GM18867 (cell line): Measurements from ENCODE around the gene CLCF1.

ENCODE experiments used
- ATAC-seq: cut with Tn5 transposase; IDR thresholded peaks from one replicate; pipeline ENCODE4 v1.9.1; 2021; ENCODE audit warnings: mild to moderate bottlenecking, moderate library complexity; ENCODE audit not compliant: unreplicated experiment

The CLCF1 gene

DNA sequence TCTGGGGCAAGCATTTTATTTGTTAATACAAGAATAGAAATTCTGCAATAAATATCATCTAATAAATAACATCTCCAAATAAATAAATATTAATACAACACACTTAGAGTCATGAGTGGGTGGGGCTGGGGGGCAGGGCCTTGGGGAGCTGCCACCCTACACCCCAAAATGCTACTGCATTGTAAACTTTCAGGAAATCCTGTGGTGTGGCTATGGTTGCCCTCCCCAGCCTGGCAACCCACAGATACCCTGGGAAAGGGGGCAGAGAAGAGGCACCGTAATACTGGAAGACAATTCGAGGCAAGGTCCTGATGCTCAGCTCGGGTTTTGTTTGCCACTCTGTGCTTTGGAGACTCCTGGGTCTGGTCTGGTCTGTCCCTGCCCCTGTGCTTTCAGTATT, 9.2 kb downstream of the CLCF1 start:
- no peak for ATAC-seq

DNA sequence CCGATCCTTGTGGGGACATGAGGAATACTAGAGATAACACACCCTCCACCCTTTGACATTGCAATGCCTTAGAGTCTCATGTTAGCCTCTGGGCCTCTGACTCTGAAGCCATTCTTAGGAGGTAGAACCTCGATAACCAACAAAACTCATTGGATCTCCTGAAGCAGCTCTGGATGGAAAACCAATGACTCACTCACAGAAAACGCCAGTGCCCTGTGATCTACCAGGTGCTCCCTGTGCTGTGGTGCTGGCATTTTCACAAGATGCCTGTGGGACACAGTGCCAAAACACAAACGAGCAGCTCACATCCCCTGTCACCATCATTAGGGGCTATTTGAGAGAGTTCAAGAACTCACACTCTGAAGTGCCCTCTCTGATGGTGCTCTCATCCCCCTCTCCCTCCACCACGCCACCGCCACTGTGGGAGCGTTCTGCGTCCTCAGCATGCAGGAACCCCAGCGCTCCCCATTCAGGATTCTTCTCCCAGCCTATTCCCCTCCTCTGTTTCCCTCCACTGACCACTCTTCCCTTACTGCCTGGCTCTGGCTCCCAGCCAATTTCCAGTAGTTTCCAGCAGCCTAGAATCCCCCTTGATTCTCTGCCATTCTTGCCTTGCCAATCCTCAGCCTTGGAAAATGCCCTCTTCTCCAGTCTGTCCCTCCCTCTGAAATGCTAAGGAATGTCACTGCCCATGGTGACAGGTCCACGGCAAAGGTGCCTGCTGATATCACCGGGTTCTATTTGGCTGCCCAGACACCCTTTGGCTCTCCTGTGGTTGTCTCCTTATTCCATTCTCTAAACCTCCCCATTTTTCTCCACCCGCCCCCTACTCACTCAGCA, 15.3 kb downstream of the CLCF1 start:
- ATAC-seq, result no peak

DNA sequence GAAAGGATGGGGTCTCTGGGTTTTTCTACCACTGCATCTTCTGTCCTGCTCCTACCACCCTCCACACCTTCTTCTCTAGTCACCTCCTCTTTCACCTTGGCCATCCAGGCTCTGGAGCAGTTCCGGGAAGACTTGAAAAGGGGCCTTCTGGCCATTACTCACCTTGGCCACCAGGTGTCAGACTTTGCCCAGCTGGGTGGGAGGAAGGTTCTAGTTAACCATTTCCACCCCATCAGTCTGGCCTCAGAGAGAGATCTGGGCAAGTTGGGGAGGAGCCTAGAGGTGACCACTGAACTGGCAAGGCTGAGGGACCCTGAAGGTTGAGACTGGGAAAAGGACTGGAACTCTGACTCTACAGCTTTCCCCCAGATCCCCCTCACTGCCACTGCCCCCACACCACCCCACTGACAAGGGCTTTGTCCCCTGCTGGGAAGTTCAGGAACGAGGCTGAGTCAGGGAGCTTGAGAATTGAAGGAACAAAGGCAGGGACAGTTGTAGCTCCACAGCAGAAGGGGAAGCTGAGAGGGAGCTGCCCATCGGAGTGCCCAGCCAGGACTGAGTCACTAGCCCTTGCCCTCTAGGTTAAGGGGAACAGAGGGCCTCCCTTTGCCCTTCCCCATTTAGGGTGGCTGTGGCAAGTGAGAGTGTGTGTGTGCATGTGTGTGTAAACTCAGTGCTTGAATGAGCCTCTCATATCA, 16.4 kb downstream of the CLCF1 start:
- ATAC-seq, result no peak

DNA sequence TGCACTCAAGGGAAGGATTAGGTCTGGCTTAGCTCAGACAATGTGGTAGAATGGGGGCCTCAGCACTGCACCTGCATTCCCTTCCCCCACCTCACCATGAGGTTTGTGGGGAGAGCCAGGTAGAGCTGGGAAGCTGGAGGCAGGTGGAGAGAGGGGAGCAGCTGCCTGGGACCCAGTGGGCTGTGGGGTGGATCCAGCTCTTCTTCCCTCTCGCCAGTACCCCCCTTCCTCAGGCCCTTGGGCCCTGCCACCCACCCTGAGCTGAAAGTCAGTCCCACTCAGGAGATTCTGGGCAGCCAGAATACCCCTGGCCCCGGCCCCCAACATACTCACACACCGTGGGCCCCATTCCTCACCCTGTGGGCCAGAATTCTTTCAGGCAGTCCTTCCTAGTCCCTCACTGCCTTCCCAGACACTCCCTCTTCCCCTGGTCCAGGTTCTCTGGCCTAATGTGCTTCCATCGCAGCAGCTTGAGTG, 17.0 kb downstream of the CLCF1 start:
- ATAC-seq, result no peak

DNA sequence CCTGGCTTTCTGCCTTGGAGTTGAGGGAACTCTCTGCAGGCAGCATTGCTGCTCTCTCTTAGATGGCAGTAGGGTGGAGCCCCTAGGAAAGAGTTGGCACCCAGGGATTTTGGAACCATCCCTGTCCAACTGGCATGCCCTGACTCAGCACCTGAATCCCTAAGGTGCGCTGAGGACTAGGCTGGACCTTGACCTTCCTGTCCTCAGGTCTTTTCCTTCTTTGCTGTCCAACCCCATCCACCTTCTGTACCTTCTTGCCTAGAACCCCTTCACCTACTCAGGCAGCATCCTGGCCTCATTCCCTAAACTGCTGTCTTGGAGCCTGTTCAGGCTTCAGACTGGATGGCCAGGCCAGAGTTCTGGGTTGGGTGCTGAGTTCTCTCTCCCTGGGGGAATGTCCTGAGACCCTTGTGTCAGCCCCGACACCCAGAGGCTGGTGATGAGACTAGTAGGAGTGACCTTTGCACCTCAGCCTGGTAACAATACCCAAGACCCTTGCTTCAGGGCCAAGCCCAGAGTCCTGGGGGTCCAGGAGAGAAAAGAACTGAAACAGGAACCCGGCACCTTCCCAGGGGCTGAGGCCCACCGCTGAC, 17.5 kb downstream of the CLCF1 start:
- ATAC-seq, result no peak

DNA sequence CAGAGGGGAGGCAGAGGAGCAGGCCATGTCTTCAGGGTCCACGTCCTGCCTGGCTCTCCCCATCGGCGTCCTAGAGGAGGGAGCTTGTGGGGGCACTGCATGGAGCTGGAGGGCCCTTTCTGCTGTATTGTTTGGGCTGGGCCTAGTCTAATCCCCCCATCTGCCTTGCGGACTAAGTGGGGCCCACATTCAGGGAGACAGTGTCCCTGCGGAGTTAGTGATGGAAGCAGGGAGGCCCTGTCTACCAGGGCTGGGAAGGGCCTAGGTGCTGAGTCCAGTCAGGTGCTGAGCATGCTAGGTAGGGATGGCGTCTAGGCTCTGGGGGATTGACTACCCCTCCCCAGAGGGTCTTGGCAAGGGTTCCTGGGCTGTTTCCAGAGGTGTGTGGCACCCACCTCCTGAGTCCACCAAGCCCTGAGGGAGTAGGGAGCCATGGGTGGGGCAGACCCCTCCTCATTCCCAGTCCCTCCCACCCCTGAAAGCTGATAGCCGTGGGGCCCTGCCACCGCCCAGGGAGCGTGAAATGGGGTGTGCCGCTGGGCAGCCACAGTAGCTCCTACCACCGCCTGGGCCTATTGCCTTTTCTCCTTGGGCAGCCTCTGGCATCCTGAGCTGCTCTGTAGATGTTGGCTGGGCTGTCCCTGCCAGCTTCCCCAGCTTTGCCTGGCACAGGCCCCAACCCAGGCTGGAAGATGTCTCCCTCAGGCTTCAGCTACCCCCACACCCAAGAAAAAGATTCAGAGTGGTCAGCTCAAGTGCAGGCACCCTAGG, 18.2 kb downstream of the CLCF1 start:
- ATAC-seq, result no peak

DNA sequence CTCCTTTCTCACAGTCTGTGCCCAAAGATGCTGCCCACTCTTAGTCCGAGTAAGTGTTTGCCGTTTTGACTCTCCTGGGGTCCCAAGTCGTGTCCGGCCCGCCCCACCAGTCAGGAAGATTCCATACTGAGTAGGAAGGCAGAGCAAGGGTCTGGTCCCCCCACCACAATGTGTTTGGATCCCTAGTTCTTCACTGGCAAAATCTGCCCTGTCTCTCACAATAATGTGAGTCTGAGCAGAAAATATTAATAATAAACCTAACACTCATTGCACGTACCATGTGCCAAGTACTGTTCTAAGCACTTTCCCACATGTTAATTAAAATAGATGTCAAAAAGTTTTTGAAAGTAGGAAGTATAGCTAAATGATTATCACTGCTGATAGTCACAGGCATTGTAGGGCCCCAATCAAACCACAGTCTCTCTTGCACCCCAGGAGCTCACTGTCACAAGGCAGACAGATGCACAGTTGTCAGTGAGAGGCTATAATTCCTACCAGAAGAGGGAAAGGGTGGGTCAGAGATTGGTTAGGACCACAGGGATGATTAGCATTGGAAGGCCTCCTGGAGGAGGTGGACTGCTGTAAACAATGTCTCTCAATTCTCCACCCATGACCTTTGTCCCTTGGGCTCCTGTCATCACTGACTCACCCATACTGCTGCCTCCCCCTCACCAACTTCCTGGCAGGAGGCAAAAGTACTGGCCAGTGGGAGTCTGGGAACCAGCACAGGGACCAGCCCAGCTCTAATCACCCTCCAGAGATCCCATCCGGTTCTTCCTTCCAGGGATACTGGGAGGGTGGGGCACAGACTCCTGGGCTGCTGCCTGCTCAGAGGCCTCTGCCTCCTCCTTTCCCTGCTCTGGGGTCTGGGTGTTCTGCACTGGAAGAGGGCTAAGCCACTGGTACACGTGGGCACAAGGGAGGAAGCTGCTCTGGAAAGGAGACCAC, 19.0 kb downstream of the CLCF1 start:
- peak; percentile 1 for ATAC-seq

DNA sequence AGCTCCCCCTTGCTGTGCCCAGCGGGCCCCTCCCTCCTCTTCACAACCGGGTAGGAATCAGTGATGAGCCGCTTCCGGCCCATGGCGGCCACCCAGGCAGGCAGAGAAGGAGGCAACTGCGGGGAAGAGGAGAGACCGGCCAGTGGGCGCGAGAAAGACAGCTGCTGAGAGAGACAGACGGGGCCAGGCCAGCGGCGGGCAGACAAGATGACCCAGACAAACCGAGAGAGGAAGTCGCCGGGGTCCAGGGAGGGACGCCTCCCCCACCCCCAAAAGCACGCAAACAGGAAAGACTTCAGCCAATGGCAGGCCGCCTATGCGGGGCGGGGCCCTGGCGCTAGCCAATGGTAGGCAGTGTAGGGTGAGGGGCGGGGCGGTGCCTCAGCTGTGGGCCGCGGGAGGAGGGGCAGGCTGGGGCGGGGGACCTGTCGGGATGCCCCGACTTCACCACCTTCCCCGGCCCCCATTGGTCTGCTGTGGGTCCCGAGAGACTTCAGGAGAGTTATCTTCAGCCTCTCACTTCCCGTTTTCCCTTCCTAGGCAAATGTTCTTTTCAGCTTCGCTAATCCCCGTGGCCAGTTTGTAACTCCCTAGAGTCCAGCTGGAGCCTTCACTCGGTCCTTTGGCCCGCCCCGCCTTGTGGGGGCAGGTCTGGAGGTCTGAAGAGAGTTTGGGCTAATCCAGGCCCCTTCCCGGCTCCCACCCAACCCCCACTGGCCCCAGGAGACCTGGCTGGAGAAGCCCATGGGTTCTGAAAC, 19.9 kb downstream of the CLCF1 start, which contains the start of gene POLD4:
Gene POLD4, minus strand, starts transcription at position 230 of the 758 bp plus-strand sequence. Its CDS starts 147 bp downstream, at position 83.
- peak; percentile 70 for ATAC-seq

DNA sequence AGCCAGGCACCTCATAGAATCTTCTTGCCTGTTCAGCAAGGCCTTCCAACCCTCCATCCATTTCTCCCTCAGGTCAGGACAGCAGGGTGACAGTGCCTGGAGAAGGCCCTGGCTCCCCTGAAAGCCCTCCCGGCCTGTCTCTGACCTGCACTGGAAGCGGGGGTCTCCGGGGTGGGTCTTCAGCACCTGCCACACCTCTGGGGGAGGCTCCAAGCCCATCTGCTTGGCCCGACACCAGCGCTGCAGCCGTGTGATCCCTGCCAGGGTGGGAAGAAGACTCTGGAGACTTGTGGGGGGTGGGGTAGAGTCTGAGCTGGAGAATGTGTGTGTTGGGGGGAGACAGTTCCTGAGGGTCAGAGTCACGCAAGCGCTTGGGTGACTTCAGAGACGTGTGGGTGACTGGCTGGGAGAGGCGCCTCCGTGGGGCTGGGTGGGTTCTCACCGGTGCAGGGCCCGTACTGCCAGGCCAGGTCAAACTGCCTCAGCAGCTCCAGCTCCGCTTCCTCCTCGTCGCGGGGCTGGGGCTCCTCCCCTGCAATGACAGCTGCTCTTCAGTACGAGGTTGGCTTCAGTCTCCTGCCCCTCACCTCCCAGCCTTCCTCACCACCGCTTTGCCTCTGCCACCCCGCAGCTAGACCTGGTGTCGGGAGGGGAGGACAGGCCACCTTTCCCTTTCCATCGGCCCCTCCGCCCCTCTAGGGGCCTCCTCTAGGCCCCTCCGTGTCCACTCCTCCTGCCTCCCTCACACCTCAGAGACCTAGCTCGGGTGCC, 20.7 kb downstream of the CLCF1 start:
- ATAC-seq, result peak; percentile 14

DNA sequence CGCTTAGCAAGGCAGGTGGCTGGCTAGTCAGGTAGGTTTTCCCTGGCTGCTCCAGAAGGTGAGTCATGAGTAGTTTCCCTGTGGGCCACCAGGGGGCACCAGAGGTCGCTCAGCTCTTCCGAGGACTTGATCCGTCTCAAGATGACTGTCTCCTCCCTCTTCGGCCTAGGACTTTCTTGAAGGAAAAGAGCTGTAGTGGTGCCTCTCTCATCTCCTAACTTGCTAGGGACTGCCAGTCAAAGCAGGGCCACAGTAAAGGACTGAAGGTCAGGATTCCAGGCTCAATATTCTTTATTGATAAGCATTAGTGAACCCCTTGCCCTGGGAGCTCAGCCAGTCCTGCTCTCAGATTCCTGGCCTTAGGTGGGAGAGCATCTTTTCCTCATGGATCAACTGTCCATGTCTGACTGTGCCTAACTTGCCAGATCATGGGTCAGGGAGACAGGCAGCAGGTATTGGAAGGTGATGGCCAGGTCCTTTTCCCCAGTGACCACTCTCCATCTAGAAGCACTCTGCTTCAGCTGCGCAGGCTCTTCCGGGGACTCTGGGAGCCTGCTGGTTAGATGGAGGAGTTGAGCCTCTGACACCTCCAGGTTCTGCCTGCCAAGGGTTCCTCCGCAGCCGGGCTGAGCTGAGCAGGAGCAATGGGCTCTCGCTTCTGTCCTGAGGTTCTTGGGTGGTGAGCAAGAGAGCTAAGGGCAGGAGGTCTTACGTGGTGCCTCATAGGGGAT, 22.0 kb downstream of the CLCF1 start:
- no peak for ATAC-seq

DNA sequence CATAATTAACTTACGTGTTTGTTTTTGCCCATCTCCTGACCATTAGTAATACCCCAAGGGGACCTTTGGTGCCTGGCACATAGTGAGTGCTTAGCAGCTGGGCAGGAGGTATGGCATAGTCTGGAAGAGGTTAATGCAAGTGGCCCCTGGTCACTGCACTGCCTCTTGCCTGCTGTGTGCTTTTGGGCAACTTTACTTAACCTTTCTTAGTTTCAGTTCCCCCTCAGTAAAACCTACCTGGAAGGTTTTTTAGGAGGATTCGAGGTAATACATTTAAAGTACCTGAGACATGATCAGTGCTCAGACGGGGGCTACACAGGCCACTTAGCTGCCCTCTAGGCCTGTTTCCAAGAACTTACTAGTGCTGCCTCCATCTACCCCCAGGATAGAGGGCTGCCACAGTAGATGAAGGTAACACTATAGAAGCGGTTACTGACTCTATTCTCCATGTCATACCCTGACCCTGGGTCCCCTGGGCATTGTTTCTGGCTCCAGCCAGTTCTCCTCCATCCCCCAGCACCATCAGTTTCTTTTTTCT, 23.4 kb downstream of the CLCF1 start:
- no peak for ATAC-seq

DNA sequence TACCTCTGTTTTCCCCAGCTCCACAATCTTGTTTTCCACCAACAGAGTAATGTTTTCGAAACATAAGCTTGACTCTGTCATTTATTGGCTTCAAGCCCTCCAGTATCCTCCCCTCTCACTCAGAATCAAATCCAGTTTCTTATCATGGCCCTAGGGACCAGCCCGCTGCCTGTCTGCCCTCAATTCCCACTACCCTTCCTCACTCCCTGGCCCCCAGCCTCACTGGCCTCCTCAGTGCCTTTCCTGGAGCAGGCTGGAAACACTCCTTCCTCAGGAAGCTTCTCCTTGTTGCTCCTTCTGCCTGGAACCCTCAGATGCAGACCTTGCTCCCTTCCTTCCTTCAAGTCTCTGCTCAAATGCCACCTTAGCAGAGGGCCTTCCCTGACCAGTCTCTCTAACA, 23.9 kb downstream of the CLCF1 start:
- ATAC-seq, result no peak

DNA sequence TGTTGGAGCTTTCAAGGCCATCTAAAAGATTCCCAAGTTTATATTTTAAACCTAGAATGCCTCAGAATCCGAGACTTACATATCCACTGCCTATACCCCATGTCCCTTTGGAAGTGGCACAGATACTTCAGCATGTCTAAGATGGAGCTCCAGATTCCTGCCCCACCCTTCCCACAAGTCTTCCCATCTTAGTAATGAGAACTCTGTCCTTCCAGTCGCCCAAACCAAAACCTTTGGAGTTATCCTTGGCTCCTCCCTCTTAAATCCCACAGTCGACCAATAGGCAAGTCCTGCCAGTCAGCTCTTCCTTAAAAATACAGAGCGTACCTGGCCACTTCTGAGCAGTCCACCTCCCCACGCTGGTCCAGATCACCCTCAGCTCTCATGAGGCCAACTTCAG, 24.4 kb downstream of the CLCF1 start:
- ATAC-seq, result no peak

DNA sequence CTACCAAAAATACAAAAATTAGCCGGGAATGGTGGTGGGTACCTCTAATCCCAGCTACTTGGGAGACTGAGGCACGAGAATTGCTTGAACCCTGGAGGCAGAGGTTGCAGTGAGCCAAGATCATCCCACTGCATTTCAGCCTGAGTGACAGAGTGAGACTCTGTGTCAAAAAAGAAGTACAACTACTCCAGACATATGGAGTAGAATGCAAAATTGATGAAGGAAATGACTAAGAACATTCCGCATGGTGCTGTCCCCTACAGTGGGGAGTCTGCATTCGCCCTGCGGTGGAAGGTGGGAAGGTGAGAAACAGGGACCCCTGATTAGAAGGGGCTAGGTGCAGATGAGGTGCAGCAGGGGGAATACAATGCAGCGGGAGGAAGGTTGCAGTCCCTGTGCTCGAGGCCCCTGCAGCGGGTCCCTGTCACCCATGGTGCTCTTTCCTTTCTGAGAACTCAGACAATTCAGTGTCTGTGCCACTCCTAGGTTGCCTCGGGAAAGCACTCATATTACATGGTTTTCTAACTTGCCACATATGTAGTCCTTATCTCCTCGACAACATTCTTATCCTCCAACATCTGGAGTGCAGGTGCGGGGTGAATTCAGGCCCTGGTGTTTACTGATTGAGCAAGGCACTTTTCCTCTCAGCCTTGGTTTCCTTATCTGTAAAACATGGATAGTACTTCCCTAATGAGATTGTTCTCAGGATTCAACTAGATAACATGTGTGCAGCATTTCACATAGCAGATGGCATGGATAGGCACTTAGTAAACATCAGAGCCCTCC, 25.2 kb downstream of the CLCF1 start:
- ATAC-seq, result no peak

DNA sequence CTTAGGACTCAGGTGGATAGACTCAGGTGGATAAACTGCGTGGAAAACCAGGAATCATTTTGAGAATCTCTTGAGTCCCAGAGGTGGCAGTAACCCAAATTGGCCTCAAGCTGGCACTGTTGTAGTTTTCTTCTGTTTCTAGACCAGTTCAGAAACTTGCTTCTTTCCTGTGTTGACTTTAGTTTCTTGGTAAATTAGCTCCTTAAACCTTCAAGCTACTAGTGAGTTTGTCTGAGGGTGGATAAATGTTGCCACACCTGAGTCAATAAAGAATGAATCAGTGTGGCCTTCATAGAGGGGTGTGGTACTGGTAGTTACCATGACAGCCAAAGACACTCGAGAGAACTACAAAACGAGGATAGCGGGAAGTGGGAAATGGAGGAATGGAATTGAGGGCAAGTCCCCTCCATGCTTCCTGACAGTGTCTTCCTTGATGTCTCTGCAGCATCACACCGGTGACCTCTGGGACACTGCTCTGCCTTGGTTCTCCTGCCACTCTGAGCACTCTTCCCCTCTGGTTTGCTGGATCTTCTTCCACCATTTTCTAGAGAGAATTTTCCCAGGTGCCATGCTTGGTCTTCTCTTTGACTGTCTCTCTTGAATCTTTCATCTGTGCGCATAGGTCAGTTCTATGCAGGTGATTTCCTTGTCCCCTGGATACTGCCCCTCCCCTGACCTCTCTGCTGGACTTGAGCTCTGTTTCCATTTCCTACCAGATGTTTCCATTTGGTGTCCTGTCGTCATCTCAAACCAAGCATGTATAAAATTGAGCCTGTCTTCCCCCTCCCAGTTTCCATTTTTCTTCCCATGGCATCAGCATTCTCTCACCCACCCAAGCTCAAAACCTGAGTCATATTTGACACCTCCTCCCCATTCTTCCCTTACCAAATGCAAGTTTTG, 27.2 kb downstream of the CLCF1 start:
- no peak for ATAC-seq
